SK-N-SH treated with all-trans-retinoic acid at 6 μM for 48 hours (cell line): ENCODE data around the gene CREB3L2.

Experiments used
- ATAC-seq: fragments of 200-7000 bp; cut with Tn5 transposase; 3 replicates; pipeline ENCODE4 v1.9.1; 2020; ENCODE audit warnings: mild to moderate bottlenecking, moderate library complexity
- ARNTL ChIP-seq: fragments of 450-650 bp; formaldehyde crosslinking; IDR thresholded peaks from 2 replicates; pipeline ENCODE4 v1.5.0; 2020; ENCODE audit warnings: low read depth, mild to moderate bottlenecking, moderate library complexity, borderline replicate concordance
- BACH2 ChIP-seq: fragments of 250-450 bp; sonication (Bioruptor Pico); IDR thresholded peaks from 2 replicates; pipeline ENCODE4 v1.9.0; 2021; ENCODE audit warnings: mild to moderate bottlenecking, borderline replicate concordance
- CREB5 ChIP-seq: fragments of 250-450 bp; sonication (Bioruptor Pico); IDR thresholded peaks from 2 replicates; pipeline ENCODE4 v1.5.1; 2020; ENCODE audit warnings: low read depth, mild to moderate bottlenecking, moderate library complexity
- CSDC2 ChIP-seq: fragments of 250-450 bp; sonication (Bioruptor Pico); IDR thresholded peaks from 2 replicates; pipeline ENCODE4 v1.5.0; 2020; ENCODE audit warnings: mild to moderate bottlenecking, moderate library complexity
- CSRNP3 ChIP-seq: fragments of 250-450 bp; sonication (Bioruptor Pico); IDR thresholded peaks from 2 replicates; pipeline ENCODE4 v1.5.1; 2021; ENCODE audit warnings: mild to moderate bottlenecking, moderate library complexity
- ESRRG ChIP-seq: fragments of 250-450 bp; sonication (Bioruptor Pico); IDR thresholded peaks from 2 replicates; pipeline ENCODE4 v1.6.1; 2021; ENCODE audit warnings: mild to moderate bottlenecking
- GLIS3 ChIP-seq: fragments of 250-450 bp; sonication (Bioruptor Pico); IDR thresholded peaks from 2 replicates; pipeline ENCODE4 v1.5.0; 2020; ENCODE audit warnings: mild to moderate bottlenecking, moderate library complexity
- ISL1 ChIP-seq: fragments of 250-450 bp; sonication (Bioruptor Pico); IDR thresholded peaks from 2 replicates; pipeline ENCODE4 v2.1.2; 2022; ENCODE audit warnings: mild to moderate bottlenecking, moderate library complexity
- OSR1 ChIP-seq: fragments of 250-450 bp; sonication (Bioruptor Pico); IDR thresholded peaks from 2 replicates; pipeline ENCODE4 v1.8.0; 2022; ENCODE audit warnings: moderate library complexity, mild to moderate bottlenecking, inconsistent platforms
- PPARA ChIP-seq: fragments of 250-450 bp; sonication (Bioruptor Pico); IDR thresholded peaks from 2 replicates; pipeline ENCODE4 v1.5.0; 2020; ENCODE audit warnings: mild to moderate bottlenecking, borderline replicate concordance
- RARB ChIP-seq: fragments of 250-450 bp; sonication (Bioruptor Pico); IDR thresholded peaks from 2 replicates; pipeline ENCODE4 v1.8.0; 2021; ENCODE audit warnings: mild to moderate bottlenecking, moderate library complexity
- SNAI2 ChIP-seq: fragments of 250-450 bp; sonication (Bioruptor Pico); IDR thresholded peaks from 2 replicates; pipeline ENCODE4 v1.5.0; 2020; ENCODE audit warnings: mild to moderate bottlenecking, moderate library complexity
- TCF4 ChIP-seq: fragments of 250-450 bp; sonication (Bioruptor Pico); IDR thresholded peaks from 2 replicates; pipeline ENCODE4 v1.8.0; 2021; ENCODE audit warnings: mild to moderate bottlenecking, moderate library complexity, borderline replicate concordance
- TSHZ2 ChIP-seq: fragments of 250-450 bp; sonication (Bioruptor Pico); IDR thresholded peaks from 2 replicates; pipeline ENCODE4 v1.5.0; 2020; ENCODE audit warnings: mild to moderate bottlenecking, moderate library complexity
- ZC3H10 ChIP-seq: fragments of 250-450 bp; sonication (Bioruptor Pico); IDR thresholded peaks from 2 replicates; pipeline ENCODE4 v1.5.1; 2021; ENCODE audit warnings: mild to moderate bottlenecking, moderate library complexity
- ZFP3 ChIP-seq: fragments of 250-450 bp; sonication (Bioruptor Pico); IDR thresholded peaks from 2 replicates; pipeline ENCODE4 v1.5.0; 2020; ENCODE audit warnings: mild to moderate bottlenecking, moderate library complexity
- ZFP30 ChIP-seq: fragments of 450-650 bp; formaldehyde crosslinking; IDR thresholded peaks from 2 replicates; pipeline ENCODE4 v1.5.0; 2022; ENCODE audit warnings: mild to moderate bottlenecking, moderate library complexity
- ZNF565 ChIP-seq: fragments of 450-650 bp; formaldehyde crosslinking; conservative IDR thresholded peaks from 2 replicates; pipeline ENCODE4 v1.5.0; 2020; ENCODE audit warnings: low read depth, mild to moderate bottlenecking, moderate library complexity
- ZNF8 ChIP-seq: fragments of 450-650 bp; formaldehyde crosslinking; IDR thresholded peaks from 2 replicates; pipeline ENCODE4 v1.5.0; 2020; ENCODE audit warnings: mild to moderate bottlenecking, moderate library complexity

CREB3L2 gene

GRCh38 chr7:138004936-138005335 is 3.0 kb upstream of the CREB3L2 start:
- TF ChIP-seq ISL1 (CRISPR knock-in tag), result no peak
- no peak for TF ChIP-seq ZNF565
- no peak for TF ChIP-seq PPARA (CRISPR knock-in tag)
- TF ChIP-seq ZFP30 (CRISPR knock-in tag), result no peak
- TF ChIP-seq GLIS3 (CRISPR knock-in tag), result no peak
- no peak for TF ChIP-seq CSRNP3 (CRISPR knock-in tag)
- TF ChIP-seq ESRRG (CRISPR knock-in tag), result no peak
- ATAC-seq, result no peak

- TF ChIP-seq BACH2 (CRISPR knock-in tag), result no peak
- TF ChIP-seq ARNTL, result no peak
- no peak for TF ChIP-seq TSHZ2
- no peak for TF ChIP-seq ZNF8 (CRISPR knock-in tag)
- TF ChIP-seq OSR1 (CRISPR knock-in tag), result no peak
- no peak for TF ChIP-seq CSDC2 (CRISPR knock-in tag)
- TF ChIP-seq ZC3H10 (CRISPR knock-in tag), result no peak
- no peak for TF ChIP-seq SNAI2 (CRISPR knock-in tag)
- no peak for TF ChIP-seq ZFP3 (CRISPR knock-in tag)
- no peak for TF ChIP-seq RARB (CRISPR knock-in tag)
- TF ChIP-seq GLIS3 (CRISPR knock-in tag), result no peak
- TF ChIP-seq TCF4, result no peak
- TF ChIP-seq ESRRG (CRISPR knock-in tag), result no peak
- no peak for TF ChIP-seq PPARA (CRISPR knock-in tag)
- no peak for TF ChIP-seq CSRNP3 (CRISPR knock-in tag)
- ATAC-seq, result no peak
These were observed 2.2 kb upstream of the CREB3L2 start for GRCh38 chr7:138004046-138004445.

- TF ChIP-seq ARNTL, result no peak
- no peak for TF ChIP-seq TSHZ2
- no peak for TF ChIP-seq TCF4
- no peak for TF ChIP-seq ZC3H10 (CRISPR knock-in tag)
- TF ChIP-seq CREB5 (CRISPR knock-in tag), result no peak
- TF ChIP-seq GLIS3 (CRISPR knock-in tag), result no peak
- TF ChIP-seq ZNF565, result no peak
- no peak for TF ChIP-seq PPARA (CRISPR knock-in tag)
- no peak for TF ChIP-seq OSR1 (CRISPR knock-in tag)
- no peak for TF ChIP-seq ZNF8 (CRISPR knock-in tag)
- TF ChIP-seq ESRRG (CRISPR knock-in tag), result no peak
- ATAC-seq, result no peak
These were observed 923 bp upstream of the CREB3L2 start for GRCh38 chr7:138002828-138003189.
